WTC11 (cell line): ENCODE measurements around the gene ALS2CL. TPM values are rescaled to one million over a fixed set of nuclear protein-coding genes. Genes with fewer than 3 reads are reported as not detected.

Experiments
- ATAC-seq: fragments of 200-7000 bp; cut with Tn5 transposase; 2 replicates; pipeline ENCODE4 v1.10.0; 2021; ENCODE audit warnings: mild to moderate bottlenecking, moderate library complexity
- CTCF ChIA-PET: fragments of 300-600 bp; sonication (Branson Sonifier 250); formaldehyde crosslinking; loops from one replicate; lab custom pipeline; 2021; ENCODE audit warnings: antibody characterized with exemption; lab: Charles Lee
- POLR2A ChIA-PET: fragments of 350-600 bp; sonication (Branson Sonifier 250); formaldehyde crosslinking; loops from one replicate; lab custom pipeline; 2021; ENCODE audit warnings: antibody characterized with exemption; lab: Charles Lee
- DNase-seq: peaks from one replicate; pipeline ENCODE4 v3.0.0; 2021; ENCODE audit warnings: low spot score
- H3K27ac Mint-ChIP-seq: 2 replicates; pipeline ENCODE4 v1.8.0; 2021; ENCODE audit warnings: mixed read lengths
- H3K27me3 Mint-ChIP-seq: 2 replicates; pipeline ENCODE4 v1.8.0; 2021; ENCODE audit warnings: low read depth, mild to moderate bottlenecking, moderate library complexity, mixed read lengths
- H3K36me3 Mint-ChIP-seq: 2 replicates; pipeline ENCODE4 v1.8.0; 2021; ENCODE audit warnings: mixed read lengths
- H3K4me1 Mint-ChIP-seq: 2 replicates; pipeline ENCODE4 v1.8.0; 2022; ENCODE audit warnings: mixed read lengths
- H3K4me3 Mint-ChIP-seq: 2 replicates; pipeline ENCODE4 v1.8.0; 2021; ENCODE audit warnings: mild to moderate bottlenecking, moderate library complexity, mixed read lengths
- H3K9me3 Mint-ChIP-seq: 2 replicates; pipeline ENCODE4 v1.8.0; 2021; ENCODE audit warnings: mixed read lengths
- ARID4B ChIP-seq: sonication (generic); formaldehyde crosslinking; IDR thresholded peaks from 2 replicates; pipeline ENCODE4 v1.8.0; 2023; ENCODE audit warnings: missing genetic modification reagents, mild to moderate bottlenecking, borderline replicate concordance
- ATF1 ChIP-seq: sonication (generic); formaldehyde crosslinking; IDR thresholded peaks from 2 replicates; pipeline ENCODE4 v1.8.1; 2023; ENCODE audit warnings: mild to moderate bottlenecking, moderate library complexity, missing genetic modification reagents
- ATF2 ChIP-seq: sonication (generic); formaldehyde crosslinking; IDR thresholded peaks from 2 replicates; pipeline ENCODE4 v1.8.1; 2022; ENCODE audit warnings: low read depth, missing genetic modification reagents, borderline replicate concordance
- ELF4 ChIP-seq: sonication (generic); formaldehyde crosslinking; IDR thresholded peaks from 2 replicates; pipeline ENCODE4 v1.8.1; 2022; ENCODE audit warnings: low read depth, mild to moderate bottlenecking, moderate library complexity, missing genetic modification reagents
- HMGXB4 ChIP-seq: sonication (generic); formaldehyde crosslinking; IDR thresholded peaks from 2 replicates; pipeline ENCODE4 v1.8.1; 2023; ENCODE audit warnings: mild to moderate bottlenecking, moderate library complexity, missing genetic modification reagents
- IRF1 ChIP-seq: sonication (generic); formaldehyde crosslinking; IDR thresholded peaks from 2 replicates; pipeline ENCODE4 v1.8.0; 2023; ENCODE audit warnings: missing genetic modification reagents
- MAX ChIP-seq: sonication (generic); formaldehyde crosslinking; IDR thresholded peaks from 2 replicates; pipeline ENCODE4 v1.8.0; 2022; ENCODE audit warnings: mild to moderate bottlenecking, missing genetic modification reagents
- MYBL2 ChIP-seq: sonication (generic); formaldehyde crosslinking; IDR thresholded peaks from 2 replicates; pipeline ENCODE4 v1.8.1; 2023; ENCODE audit warnings: mild to moderate bottlenecking, moderate library complexity, missing genetic modification reagents
- OVOL2 ChIP-seq: fragments of 250-450 bp; sonication (Bioruptor Pico); IDR thresholded peaks from 2 replicates; pipeline ENCODE4 v1.9.0; 2021; ENCODE audit warnings: mild to moderate bottlenecking, borderline replicate concordance
- PRDM15 ChIP-seq: sonication (generic); formaldehyde crosslinking; IDR thresholded peaks from 2 replicates; pipeline ENCODE4 v1.8.0; 2022; ENCODE audit warnings: missing genetic modification reagents
- PREB ChIP-seq: sonication (generic); formaldehyde crosslinking; IDR thresholded peaks from 2 replicates; pipeline ENCODE4 v1.8.1; 2022; ENCODE audit warnings: mild to moderate bottlenecking, missing genetic modification reagents, moderate library complexity, borderline replicate concordance
- SMAD4 ChIP-seq: sonication (generic); formaldehyde crosslinking; IDR thresholded peaks from 2 replicates; pipeline ENCODE4 v1.8.0; 2022; ENCODE audit warnings: mild to moderate bottlenecking, missing genetic modification reagents
- USF1 ChIP-seq: sonication (generic); formaldehyde crosslinking; IDR thresholded peaks from 2 replicates; pipeline ENCODE4 v1.8.0; 2022; ENCODE audit warnings: mild to moderate bottlenecking, missing genetic modification reagents
- ZNF317 ChIP-seq: sonication (generic); formaldehyde crosslinking; IDR thresholded peaks from 2 replicates; pipeline ENCODE4 v1.8.1; 2023; ENCODE audit warnings: low read depth, mild to moderate bottlenecking, moderate library complexity, missing genetic modification reagents, borderline replicate concordance
- ZNF416 ChIP-seq: fragments of 250-450 bp; sonication (Bioruptor Pico); IDR thresholded peaks from 2 replicates; pipeline ENCODE4 v1.9.0; 2021; ENCODE audit warnings: mild to moderate bottlenecking, inconsistent platforms
- ZNF423 ChIP-seq: fragments of 250-450 bp; sonication (Bioruptor Pico); IDR thresholded peaks from 2 replicates; pipeline ENCODE4 v2.1.2; 2022; ENCODE audit warnings: mild to moderate bottlenecking, moderate library complexity
- total RNA-seq: library from RNA; stranded (reverse); gene quantifications from 3 replicates; pipeline ENCODE4 v1.2.3, GENCODE V29; 2021

The ALS2CL gene
- total RNA-seq, 1 experiment from 2014 or later: 12.6 TPM

- CTCF ChIA-PET: interaction anchor here (0.6 to 1.3 kb wide), 8 partner anchors 17 to 137 kb away, joined by 3 to 6 read pairs (median 3); partner anchors contain the start of gene PRSS50
- H3K27ac Mint-ChIP-seq: peak overlapping the region; percentile 67; the same call in 1 of the 2 replicates
- no peaks in the 10 kb centered on the region for H3K9me3 Mint-ChIP-seq
- POLR2A ChIA-PET: interaction anchor here (0.9 kb wide), 1 partner anchor 10 kb away, joined by 3 read pairs; no protein-coding TSS in a partner anchor
- H3K36me3 Mint-ChIP-seq: no peaks in the 10 kb centered on the region
- DNase-seq (no peak), ATAC-seq (peak; percentile 6; the same call in 1 of the 2 replicates)
- no peaks in the 10 kb centered on the region; the same call in 1 of the 2 replicates for H3K27me3 Mint-ChIP-seq
- H3K4me3 Mint-ChIP-seq: no peak overlapping the region
- peaks cover 55% of the 10 kb centered on the region for H3K4me1 Mint-ChIP-seq
- TF ChIP-seq MYBL2 (CRISPR knock-in tag): no peak
- TF ChIP-seq SMAD4 (CRISPR knock-in tag): no peak
- no peak for TF ChIP-seq ELF4
- no peak for TF ChIP-seq ZNF317
- no peak for TF ChIP-seq ZNF416 (CRISPR knock-in tag)
- no peak for TF ChIP-seq HMGXB4 (CRISPR knock-in tag)
- TF ChIP-seq ATF2 (CRISPR knock-in tag): no peak
- TF ChIP-seq MAX: no peak
- no peak for TF ChIP-seq IRF1 (CRISPR knock-in tag)
These were observed 68.4 kb downstream of the ALS2CL start for GRCh38 chr3:46624975-46625490.

- DNase-seq: no peak
- Mint-ChIP-seq H3K4me1 (peaks cover 56% of the 10 kb centered on the region), H3K4me3 (no peak overlapping the region), H3K27ac (no peak overlapping the region), H3K36me3 (no peaks in the 10 kb centered on the region), H3K9me3 (no peaks in the 10 kb centered on the region), H3K27me3 (no peaks in the 10 kb centered on the region; the same call in 1 of the 2 replicates)
- no peak for ATAC-seq
- POLR2A ChIA-PET: interaction anchor here (0.9 kb wide), 1 partner anchor 9 kb away, joined by 3 read pairs; no protein-coding TSS in a partner anchor
- no peak for TF ChIP-seq USF1 (CRISPR knock-in tag)
- TF ChIP-seq PRDM15 (CRISPR knock-in tag): no peak
- TF ChIP-seq ZNF423 (CRISPR knock-in tag): no peak
- no peak for TF ChIP-seq ATF1
- no peak for TF ChIP-seq OVOL2 (CRISPR knock-in tag)
- TF ChIP-seq ZNF317: no peak
- TF ChIP-seq ARID4B (CRISPR knock-in tag): no peak
- TF ChIP-seq PREB (CRISPR knock-in tag): no peak
- CTCF ChIA-PET: interaction anchor here (0.8 to 1.3 kb wide), 7 partner anchors 17 to 136 kb away, joined by 3 to 6 read pairs (median 3); partner anchors contain the start of gene PRSS50
These were observed 68.9 kb downstream of the ALS2CL start for GRCh38 chr3:46624533-46624932.
